WTC11 (cell line): Measurements from ENCODE around the gene AGO4. TPM values are rescaled to one million over a fixed set of nuclear protein-coding genes. Genes with fewer than 3 reads are reported as not detected.

ENCODE experiments used
- ATAC-seq: fragments of 200-7000 bp; cut with Tn5 transposase; 2 replicates; pipeline ENCODE4 v1.10.0; 2021; ENCODE audit warnings: mild to moderate bottlenecking, moderate library complexity
- CTCF ChIA-PET: fragments of 300-600 bp; sonication (Branson Sonifier 250); formaldehyde crosslinking; loops from one replicate; lab custom pipeline; 2021; ENCODE audit warnings: antibody characterized with exemption; lab: Charles Lee
- POLR2A ChIA-PET: fragments of 350-600 bp; sonication (Branson Sonifier 250); formaldehyde crosslinking; loops from one replicate; lab custom pipeline; 2021; ENCODE audit warnings: antibody characterized with exemption; lab: Charles Lee
- DNase-seq: peaks from one replicate; pipeline ENCODE4 v3.0.0; 2021; ENCODE audit warnings: low spot score
- H3K27ac Mint-ChIP-seq: 2 replicates; pipeline ENCODE4 v1.8.0; 2021; ENCODE audit warnings: mixed read lengths
- H3K27me3 Mint-ChIP-seq: 2 replicates; pipeline ENCODE4 v1.8.0; 2021; ENCODE audit warnings: low read depth, mild to moderate bottlenecking, moderate library complexity, mixed read lengths
- H3K36me3 Mint-ChIP-seq: 2 replicates; pipeline ENCODE4 v1.8.0; 2021; ENCODE audit warnings: mixed read lengths
- H3K4me1 Mint-ChIP-seq: 2 replicates; pipeline ENCODE4 v1.8.0; 2022; ENCODE audit warnings: mixed read lengths
- H3K4me3 Mint-ChIP-seq: 2 replicates; pipeline ENCODE4 v1.8.0; 2021; ENCODE audit warnings: mild to moderate bottlenecking, moderate library complexity, mixed read lengths
- H3K9me3 Mint-ChIP-seq: 2 replicates; pipeline ENCODE4 v1.8.0; 2021; ENCODE audit warnings: mixed read lengths
- ATF1 ChIP-seq: sonication (generic); formaldehyde crosslinking; IDR thresholded peaks from 2 replicates; pipeline ENCODE4 v1.8.1; 2023; ENCODE audit warnings: mild to moderate bottlenecking, moderate library complexity, missing genetic modification reagents
- CREM ChIP-seq: sonication (generic); formaldehyde crosslinking; IDR thresholded peaks from 2 replicates; pipeline ENCODE4 v1.8.1; 2022; ENCODE audit warnings: mild to moderate bottlenecking, missing genetic modification reagents, moderate library complexity
- ESRRA ChIP-seq: sonication (generic); formaldehyde crosslinking; IDR thresholded peaks from 2 replicates; pipeline ENCODE4 v1.8.1; 2022; ENCODE audit warnings: mild to moderate bottlenecking, missing genetic modification reagents, borderline replicate concordance
- FOXJ3 ChIP-seq: sonication (generic); formaldehyde crosslinking; IDR thresholded peaks from 2 replicates; pipeline ENCODE4 v1.9.0; 2021; ENCODE audit warnings: missing genetic modification reagents, mild to moderate bottlenecking, borderline replicate concordance
- FOXP1 ChIP-seq: sonication (generic); formaldehyde crosslinking; IDR thresholded peaks from 2 replicates; pipeline ENCODE4 v1.8.0; 2022; ENCODE audit warnings: missing genetic modification reagents, mild to moderate bottlenecking, moderate library complexity, borderline replicate concordance
- IRF2 ChIP-seq: sonication (generic); formaldehyde crosslinking; IDR thresholded peaks from 2 replicates; pipeline ENCODE4 v1.8.0; 2022; ENCODE audit warnings: low read depth, missing genetic modification reagents, borderline replicate concordance
- MYBL2 ChIP-seq: sonication (generic); formaldehyde crosslinking; IDR thresholded peaks from 2 replicates; pipeline ENCODE4 v1.8.1; 2023; ENCODE audit warnings: mild to moderate bottlenecking, moderate library complexity, missing genetic modification reagents
- PRRX2 ChIP-seq: fragments of 250-450 bp; sonication (Bioruptor Pico); IDR thresholded peaks from 2 replicates; pipeline ENCODE4 v1.8.0; 2021; ENCODE audit warnings: mild to moderate bottlenecking
- SOX15 ChIP-seq: fragments of 250-450 bp; sonication (Bioruptor Pico); IDR thresholded peaks from 2 replicates; pipeline ENCODE4 v1.9.0; 2021; ENCODE audit warnings: mild to moderate bottlenecking
- TCF7 ChIP-seq: sonication (generic); formaldehyde crosslinking; IDR thresholded peaks from 2 replicates; pipeline ENCODE4 v1.8.0; 2022; ENCODE audit warnings: mild to moderate bottlenecking, low read depth, missing genetic modification reagents, moderate library complexity
- TP53 ChIP-seq: sonication (generic); formaldehyde crosslinking; IDR thresholded peaks from 2 replicates; pipeline ENCODE4 v1.8.1; 2023; ENCODE audit warnings: mild to moderate bottlenecking, missing genetic modification reagents
- ZNF317 ChIP-seq: sonication (generic); formaldehyde crosslinking; IDR thresholded peaks from 2 replicates; pipeline ENCODE4 v1.8.1; 2023; ENCODE audit warnings: low read depth, mild to moderate bottlenecking, moderate library complexity, missing genetic modification reagents, borderline replicate concordance
- total RNA-seq: library from RNA; stranded (reverse); gene quantifications from 3 replicates; pipeline ENCODE4 v1.2.3, GENCODE V29; 2021
- TF ChIP-seq, protein P1 (sequence below): fragments of 250-450 bp; sonication (Bioruptor Pico); IDR thresholded peaks from 2 replicates; pipeline ENCODE4 v1.8.0; 2021; ENCODE audit warnings: mild to moderate bottlenecking
- TF ChIP-seq, protein P2 (sequence below): sonication (generic); formaldehyde crosslinking; IDR thresholded peaks from 2 replicates; pipeline ENCODE4 v1.8.1; 2022; ENCODE audit warnings: missing genetic modification reagents, borderline replicate concordance
- TF ChIP-seq, protein P3 (sequence below): fragments of 250-450 bp; sonication (Bioruptor Pico); IDR thresholded peaks from 2 replicates; pipeline ENCODE4 v1.9.0; 2021; ENCODE audit warnings: moderate library complexity, mild to moderate bottlenecking, inconsistent platforms, borderline replicate concordance
- TF ChIP-seq, protein P4 (sequence below): sonication (generic); formaldehyde crosslinking; IDR thresholded peaks from 2 replicates; pipeline ENCODE4 v1.8.0; 2023; ENCODE audit warnings: mild to moderate bottlenecking, missing genetic modification reagents
- TF ChIP-seq, protein P5 (sequence below): fragments of 250-450 bp; sonication (Bioruptor Pico); conservative IDR thresholded peaks from 2 replicates; pipeline ENCODE4 v1.9.0; 2021; ENCODE audit warnings: mild to moderate bottlenecking
- TF ChIP-seq, protein P6 (sequence below): sonication (generic); formaldehyde crosslinking; IDR thresholded peaks from 2 replicates; pipeline ENCODE4 v1.8.1; 2022; ENCODE audit warnings: low read depth, missing genetic modification reagents, borderline replicate concordance
- TF ChIP-seq, protein P7 (sequence below): sonication (generic); formaldehyde crosslinking; conservative IDR thresholded peaks from 2 replicates; pipeline ENCODE4 v1.8.1; 2023; ENCODE audit warnings: mild to moderate bottlenecking, low read depth, missing genetic modification reagents, moderate library complexity
- TF ChIP-seq, protein P8 (sequence below): sonication (generic); formaldehyde crosslinking; IDR thresholded peaks from 2 replicates; pipeline ENCODE4 v1.8.1; 2023; ENCODE audit warnings: mild to moderate bottlenecking, moderate library complexity, missing genetic modification reagents

Gene AGO4
- total RNA-seq, 1 experiment from 2014 or later, result 8.7 TPM

DNA sequence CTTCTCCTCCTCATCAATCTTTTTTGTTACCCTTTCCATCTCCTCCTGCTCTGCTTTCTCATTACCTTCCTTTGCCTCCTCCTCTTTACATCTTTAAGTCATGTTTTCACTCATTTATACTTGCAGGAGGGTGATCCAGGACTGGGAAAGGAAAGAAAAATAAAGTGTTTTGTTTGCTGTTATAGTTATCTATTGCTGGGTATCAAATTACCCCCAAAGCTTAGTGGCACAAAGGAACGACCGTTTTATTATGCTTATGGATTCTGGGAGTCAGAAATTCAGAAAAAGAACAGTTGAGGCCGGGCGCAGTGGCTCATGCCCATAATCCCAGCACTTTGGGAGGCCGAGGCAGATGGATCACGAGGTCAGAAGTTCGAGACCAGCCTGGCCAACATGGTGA is 12.5 kb upstream of the AGO4 start (continued):
- TF ChIP-seq, protein P1, sequence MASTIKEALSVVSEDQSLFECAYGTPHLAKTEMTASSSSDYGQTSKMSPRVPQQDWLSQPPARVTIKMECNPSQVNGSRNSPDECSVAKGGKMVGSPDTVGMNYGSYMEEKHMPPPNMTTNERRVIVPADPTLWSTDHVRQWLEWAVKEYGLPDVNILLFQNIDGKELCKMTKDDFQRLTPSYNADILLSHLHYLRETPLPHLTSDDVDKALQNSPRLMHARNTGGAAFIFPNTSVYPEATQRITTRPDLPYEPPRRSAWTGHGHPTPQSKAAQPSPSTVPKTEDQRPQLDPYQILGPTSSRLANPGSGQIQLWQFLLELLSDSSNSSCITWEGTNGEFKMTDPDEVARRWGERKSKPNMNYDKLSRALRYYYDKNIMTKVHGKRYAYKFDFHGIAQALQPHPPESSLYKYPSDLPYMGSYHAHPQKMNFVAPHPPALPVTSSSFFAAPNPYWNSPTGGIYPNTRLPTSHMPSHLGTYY, result no peak
- TF ChIP-seq, protein P2, sequence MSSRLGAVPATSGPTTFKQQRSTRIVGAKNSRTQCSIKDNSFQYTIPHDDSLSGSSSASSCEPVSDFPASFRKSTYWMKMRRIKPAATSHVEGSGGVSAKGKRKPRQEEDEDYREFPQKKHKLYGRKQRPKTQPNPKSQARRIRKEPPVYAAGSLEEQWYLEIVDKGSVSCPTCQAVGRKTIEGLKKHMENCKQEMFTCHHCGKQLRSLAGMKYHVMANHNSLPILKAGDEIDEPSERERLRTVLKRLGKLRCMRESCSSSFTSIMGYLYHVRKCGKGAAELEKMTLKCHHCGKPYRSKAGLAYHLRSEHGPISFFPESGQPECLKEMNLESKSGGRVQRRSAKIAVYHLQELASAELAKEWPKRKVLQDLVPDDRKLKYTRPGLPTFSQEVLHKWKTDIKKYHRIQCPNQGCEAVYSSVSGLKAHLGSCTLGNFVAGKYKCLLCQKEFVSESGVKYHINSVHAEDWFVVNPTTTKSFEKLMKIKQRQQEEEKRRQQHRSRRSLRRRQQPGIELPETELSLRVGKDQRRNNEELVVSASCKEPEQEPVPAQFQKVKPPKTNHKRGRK (CRISPR knock-in tag), result no peak
- TF ChIP-seq, protein P3, sequence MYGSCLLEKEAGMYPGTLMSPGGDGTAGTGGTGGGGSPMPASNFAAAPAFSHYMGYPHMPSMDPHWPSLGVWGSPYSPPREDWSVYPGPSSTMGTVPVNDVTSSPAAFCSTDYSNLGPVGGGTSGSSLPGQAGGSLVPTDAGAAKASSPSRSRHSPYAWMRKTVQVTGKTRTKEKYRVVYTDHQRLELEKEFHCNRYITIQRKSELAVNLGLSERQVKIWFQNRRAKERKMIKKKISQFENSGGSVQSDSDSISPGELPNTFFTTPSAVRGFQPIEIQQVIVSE (CRISPR knock-in tag), result no peak
- TF ChIP-seq TP53, result no peak
- no peak for TF ChIP-seq TCF7 (CRISPR knock-in tag)

DNA sequence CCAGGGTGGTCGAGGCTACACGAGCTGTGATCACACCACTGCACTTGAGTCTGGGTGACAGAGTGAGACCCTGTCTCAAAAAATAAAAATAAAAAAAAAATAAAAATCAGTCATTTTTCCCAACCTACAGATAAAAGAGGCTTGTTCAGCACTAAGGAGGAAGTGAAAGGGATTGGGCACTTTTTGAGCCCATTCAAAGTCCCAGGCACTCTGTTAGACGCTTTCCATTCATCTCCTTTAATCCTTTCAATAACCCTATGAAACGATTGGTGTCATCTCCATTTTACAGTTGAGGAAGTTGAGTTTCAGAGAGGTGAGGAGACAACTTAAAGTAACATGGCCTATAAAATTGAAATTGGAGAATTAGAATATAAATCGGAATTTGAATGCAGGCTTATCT is 10.4 kb upstream of the AGO4 start:
- TF ChIP-seq, protein P4, sequence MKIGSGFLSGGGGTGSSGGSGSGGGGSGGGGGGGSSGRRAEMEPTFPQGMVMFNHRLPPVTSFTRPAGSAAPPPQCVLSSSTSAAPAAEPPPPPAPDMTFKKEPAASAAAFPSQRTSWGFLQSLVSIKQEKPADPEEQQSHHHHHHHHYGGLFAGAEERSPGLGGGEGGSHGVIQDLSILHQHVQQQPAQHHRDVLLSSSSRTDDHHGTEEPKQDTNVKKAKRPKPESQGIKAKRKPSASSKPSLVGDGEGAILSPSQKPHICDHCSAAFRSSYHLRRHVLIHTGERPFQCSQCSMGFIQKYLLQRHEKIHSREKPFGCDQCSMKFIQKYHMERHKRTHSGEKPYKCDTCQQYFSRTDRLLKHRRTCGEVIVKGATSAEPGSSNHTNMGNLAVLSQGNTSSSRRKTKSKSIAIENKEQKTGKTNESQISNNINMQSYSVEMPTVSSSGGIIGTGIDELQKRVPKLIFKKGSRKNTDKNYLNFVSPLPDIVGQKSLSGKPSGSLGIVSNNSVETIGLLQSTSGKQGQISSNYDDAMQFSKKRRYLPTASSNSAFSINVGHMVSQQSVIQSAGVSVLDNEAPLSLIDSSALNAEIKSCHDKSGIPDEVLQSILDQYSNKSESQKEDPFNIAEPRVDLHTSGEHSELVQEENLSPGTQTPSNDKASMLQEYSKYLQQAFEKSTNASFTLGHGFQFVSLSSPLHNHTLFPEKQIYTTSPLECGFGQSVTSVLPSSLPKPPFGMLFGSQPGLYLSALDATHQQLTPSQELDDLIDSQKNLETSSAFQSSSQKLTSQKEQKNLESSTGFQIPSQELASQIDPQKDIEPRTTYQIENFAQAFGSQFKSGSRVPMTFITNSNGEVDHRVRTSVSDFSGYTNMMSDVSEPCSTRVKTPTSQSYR (CRISPR knock-in tag), result no peak
- TF ChIP-seq ATF1 (CRISPR knock-in tag) (no peak), IRF2 (CRISPR knock-in tag) (no peak), FOXP1 (CRISPR knock-in tag) (no peak), ESRRA (no peak), SOX15 (CRISPR knock-in tag) (no peak), ZNF317 (no peak), CREM (CRISPR knock-in tag) (no peak), PRRX2 (CRISPR knock-in tag) (no peak), FOXJ3 (CRISPR knock-in tag) (no peak), MYBL2 (CRISPR knock-in tag) (no peak)
- TF ChIP-seq, protein P3 (CRISPR knock-in tag), result no peak
- TF ChIP-seq, protein P5, sequence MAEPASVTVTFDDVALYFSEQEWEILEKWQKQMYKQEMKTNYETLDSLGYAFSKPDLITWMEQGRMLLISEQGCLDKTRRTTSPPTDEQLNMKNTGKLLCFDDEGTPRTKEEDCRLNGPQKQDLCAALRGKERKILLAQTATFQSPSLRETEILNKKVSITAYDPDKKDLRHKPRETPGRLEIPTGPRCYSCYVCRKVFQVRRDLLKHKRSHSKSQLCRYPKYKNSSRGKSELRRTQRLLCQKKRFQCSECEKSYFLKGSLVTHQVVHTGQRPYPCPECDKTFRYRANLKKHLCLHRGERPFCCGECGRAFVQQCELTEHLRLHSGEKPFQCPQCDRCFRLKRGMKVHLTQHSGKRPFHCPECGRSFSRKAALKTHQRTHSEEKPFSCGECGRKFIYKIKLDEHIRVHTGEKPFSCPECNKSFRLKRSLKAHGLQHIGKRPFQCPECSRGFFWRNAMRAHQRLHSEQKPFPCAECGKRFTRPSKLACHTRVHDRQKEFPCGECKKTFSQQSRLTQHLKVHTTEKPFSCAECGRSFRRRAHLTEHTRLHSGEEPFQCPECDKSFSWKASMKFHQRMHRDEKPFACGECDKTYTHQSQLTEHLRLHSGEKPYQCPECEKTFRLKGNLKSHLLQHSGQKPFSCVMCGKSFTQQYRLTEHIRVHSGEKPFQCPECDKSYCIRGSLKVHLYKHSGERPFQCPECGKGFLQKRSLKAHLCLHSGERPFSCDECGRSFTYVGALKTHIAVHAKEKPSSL (CRISPR knock-in tag), result no peak
- TF ChIP-seq, protein P6, sequence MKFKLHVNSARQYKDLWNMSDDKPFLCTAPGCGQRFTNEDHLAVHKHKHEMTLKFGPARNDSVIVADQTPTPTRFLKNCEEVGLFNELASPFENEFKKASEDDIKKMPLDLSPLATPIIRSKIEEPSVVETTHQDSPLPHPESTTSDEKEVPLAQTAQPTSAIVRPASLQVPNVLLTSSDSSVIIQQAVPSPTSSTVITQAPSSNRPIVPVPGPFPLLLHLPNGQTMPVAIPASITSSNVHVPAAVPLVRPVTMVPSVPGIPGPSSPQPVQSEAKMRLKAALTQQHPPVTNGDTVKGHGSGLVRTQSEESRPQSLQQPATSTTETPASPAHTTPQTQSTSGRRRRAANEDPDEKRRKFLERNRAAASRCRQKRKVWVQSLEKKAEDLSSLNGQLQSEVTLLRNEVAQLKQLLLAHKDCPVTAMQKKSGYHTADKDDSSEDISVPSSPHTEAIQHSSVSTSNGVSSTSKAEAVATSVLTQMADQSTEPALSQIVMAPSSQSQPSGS (CRISPR knock-in tag), result no peak
- TF ChIP-seq, protein P7, sequence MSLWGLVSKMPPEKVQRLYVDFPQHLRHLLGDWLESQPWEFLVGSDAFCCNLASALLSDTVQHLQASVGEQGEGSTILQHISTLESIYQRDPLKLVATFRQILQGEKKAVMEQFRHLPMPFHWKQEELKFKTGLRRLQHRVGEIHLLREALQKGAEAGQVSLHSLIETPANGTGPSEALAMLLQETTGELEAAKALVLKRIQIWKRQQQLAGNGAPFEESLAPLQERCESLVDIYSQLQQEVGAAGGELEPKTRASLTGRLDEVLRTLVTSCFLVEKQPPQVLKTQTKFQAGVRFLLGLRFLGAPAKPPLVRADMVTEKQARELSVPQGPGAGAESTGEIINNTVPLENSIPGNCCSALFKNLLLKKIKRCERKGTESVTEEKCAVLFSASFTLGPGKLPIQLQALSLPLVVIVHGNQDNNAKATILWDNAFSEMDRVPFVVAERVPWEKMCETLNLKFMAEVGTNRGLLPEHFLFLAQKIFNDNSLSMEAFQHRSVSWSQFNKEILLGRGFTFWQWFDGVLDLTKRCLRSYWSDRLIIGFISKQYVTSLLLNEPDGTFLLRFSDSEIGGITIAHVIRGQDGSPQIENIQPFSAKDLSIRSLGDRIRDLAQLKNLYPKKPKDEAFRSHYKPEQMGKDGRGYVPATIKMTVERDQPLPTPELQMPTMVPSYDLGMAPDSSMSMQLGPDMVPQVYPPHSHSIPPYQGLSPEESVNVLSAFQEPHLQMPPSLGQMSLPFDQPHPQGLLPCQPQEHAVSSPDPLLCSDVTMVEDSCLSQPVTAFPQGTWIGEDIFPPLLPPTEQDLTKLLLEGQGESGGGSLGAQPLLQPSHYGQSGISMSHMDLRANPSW, result no peak
- TF ChIP-seq, protein P8, sequence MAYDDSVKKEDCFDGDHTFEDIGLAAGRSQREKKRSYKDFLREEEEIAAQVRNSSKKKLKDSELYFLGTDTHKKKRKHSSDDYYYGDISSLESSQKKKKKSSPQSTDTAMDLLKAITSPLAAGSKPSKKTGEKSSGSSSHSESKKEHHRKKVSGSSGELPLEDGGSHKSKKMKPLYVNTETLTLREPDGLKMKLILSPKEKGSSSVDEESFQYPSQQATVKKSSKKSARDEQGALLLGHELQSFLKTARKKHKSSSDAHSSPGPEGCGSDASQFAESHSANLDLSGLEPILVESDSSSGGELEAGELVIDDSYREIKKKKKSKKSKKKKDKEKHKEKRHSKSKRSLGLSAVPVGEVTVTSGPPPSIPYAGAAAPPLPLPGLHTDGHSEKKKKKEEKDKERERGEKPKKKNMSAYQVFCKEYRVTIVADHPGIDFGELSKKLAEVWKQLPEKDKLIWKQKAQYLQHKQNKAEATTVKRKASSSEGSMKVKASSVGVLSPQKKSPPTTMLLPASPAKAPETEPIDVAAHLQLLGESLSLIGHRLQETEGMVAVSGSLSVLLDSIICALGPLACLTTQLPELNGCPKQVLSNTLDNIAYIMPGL (CRISPR knock-in tag), result no peak
- TF ChIP-seq, all 79 proteins: peak for 0
- POLR2A ChIA-PET, result no interaction called here
- CTCF ChIA-PET, result interaction anchor here (1.2 kb wide), 1 partner anchor 70 kb away, joined by 3 read pairs; no protein-coding TSS in a partner anchor
- no peak overlapping the region for H3K4me3 Mint-ChIP-seq
- no peak overlapping the region for H3K27ac Mint-ChIP-seq
- H3K4me1 Mint-ChIP-seq, result 0 out of 2 replicates have a peak, but pooled peaks cover 3% of the 10 kb centered on the region
- DNase-seq, result no peak
- no peak for ATAC-seq
- no peaks in the 10 kb centered on the region; the same call in 1 of the 2 replicates for H3K27me3 Mint-ChIP-seq
- H3K9me3 Mint-ChIP-seq, result no peaks in the 10 kb centered on the region
- no peaks in the 10 kb centered on the region for H3K36me3 Mint-ChIP-seq
